KMS-11 (cell line): ENCODE results near the gene BAIAP2.

ENCODE experiments used
- H2AFZ ChIP-seq: fragments of 200-600 bp; sonication (generic); 2 replicates; pipeline ENCODE4 v1.6.1; 2016; ENCODE audit warnings: antibody characterized with exemption, mixed run types, low read depth
- H3K27ac ChIP-seq: fragments of 200-600 bp; sonication (generic); 2 replicates; pipeline ENCODE4 v1.6.1; 2016; ENCODE audit warnings: mild to moderate bottlenecking, mixed run types
- H3K27me3 ChIP-seq: fragments of 200-600 bp; sonication (generic); 2 replicates; pipeline ENCODE4 v1.6.1; 2017; ENCODE audit warnings: mild to moderate bottlenecking, low read depth, mixed run types, moderate library complexity; ENCODE audit not compliant: insufficient read depth
- H3K36me3 ChIP-seq: fragments of 200-600 bp; sonication (generic); 2 replicates; pipeline ENCODE4 v1.6.1; 2017; ENCODE audit warnings: mild to moderate bottlenecking, mixed run types; ENCODE audit not compliant: insufficient read depth
- H3K4me1 ChIP-seq: fragments of 200-600 bp; sonication (generic); 2 replicates; pipeline ENCODE4 v1.6.1; 2016; ENCODE audit warnings: mild to moderate bottlenecking, low read depth, mixed run types; ENCODE audit not compliant: poor library complexity, severe bottlenecking
- H3K4me2 ChIP-seq: fragments of 200-600 bp; sonication (generic); 2 replicates; pipeline ENCODE4 v1.7.0; 2016; ENCODE audit warnings: mild to moderate bottlenecking, mixed run types
- H3K4me3 ChIP-seq: fragments of 200-600 bp; sonication (generic); IDR thresholded peaks from 2 replicates; pipeline ENCODE4 v1.6.1; 2017; ENCODE audit warnings: low read depth, low read length, mixed read lengths; ENCODE audit not compliant: insufficient read depth
- H3K79me2 ChIP-seq: fragments of 200-600 bp; sonication (generic); 2 replicates; pipeline ENCODE4 v1.6.1; 2016; ENCODE audit warnings: low read depth, mixed run types; ENCODE audit not compliant: insufficient read depth
- H3K9ac ChIP-seq: fragments of 200-600 bp; sonication (generic); 2 replicates; pipeline ENCODE4 v1.6.1; 2016; ENCODE audit warnings: mild to moderate bottlenecking, mixed run types
- H4K20me1 ChIP-seq: fragments of 200-600 bp; sonication (generic); 2 replicates; pipeline ENCODE4 v1.6.1; 2016; ENCODE audit warnings: mild to moderate bottlenecking, mixed run types; ENCODE audit not compliant: insufficient read depth
- TF ChIP-seq, protein P1 (sequence below): fragments of 200-600 bp; sonication (generic); conservative IDR thresholded peaks from 2 replicates; pipeline ENCODE4 v1.6.1; 2017; ENCODE audit warnings: low read depth, mild to moderate bottlenecking, antibody characterized with exemption, low read length, moderate library complexity, mixed read lengths

The BAIAP2 gene

DNA sequence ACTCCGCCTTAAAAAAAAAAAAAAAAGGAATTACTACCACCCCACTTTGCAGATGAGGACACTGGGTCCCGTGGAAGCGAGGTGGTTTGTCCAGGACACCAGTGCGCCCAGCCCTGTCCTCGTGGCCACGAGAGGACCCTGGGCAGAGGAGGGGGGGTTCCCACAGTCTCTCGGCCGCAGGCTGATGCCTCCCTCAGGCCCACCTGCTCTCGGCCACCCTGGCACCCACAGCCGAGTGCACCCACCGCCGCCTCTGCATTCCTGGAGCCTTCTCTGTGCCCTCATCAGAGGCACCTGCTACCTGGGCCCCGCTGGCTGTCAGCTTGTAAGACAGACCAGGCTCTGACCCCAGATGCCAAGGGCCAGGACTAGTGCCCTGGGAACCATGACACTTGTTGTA, 102.3 kb downstream of the BAIAP2 start:
- Histone ChIP-seq H4K20me1 (no peaks in the 10 kb centered on the region), H3K4me3 (no peak overlapping the region), H3K4me1 (no peaks in the 10 kb centered on the region), H3K79me2 (no peaks in the 10 kb centered on the region), H3K27ac (no peak overlapping the region), H3K4me2 (no peak overlapping the region), H3K36me3 (no peaks in the 10 kb centered on the region), H2AFZ (no peak overlapping the region), H3K9ac (no peak overlapping the region), H3K27me3 (peaks cover 81% of the 10 kb centered on the region)
- TF ChIP-seq, protein P1, sequence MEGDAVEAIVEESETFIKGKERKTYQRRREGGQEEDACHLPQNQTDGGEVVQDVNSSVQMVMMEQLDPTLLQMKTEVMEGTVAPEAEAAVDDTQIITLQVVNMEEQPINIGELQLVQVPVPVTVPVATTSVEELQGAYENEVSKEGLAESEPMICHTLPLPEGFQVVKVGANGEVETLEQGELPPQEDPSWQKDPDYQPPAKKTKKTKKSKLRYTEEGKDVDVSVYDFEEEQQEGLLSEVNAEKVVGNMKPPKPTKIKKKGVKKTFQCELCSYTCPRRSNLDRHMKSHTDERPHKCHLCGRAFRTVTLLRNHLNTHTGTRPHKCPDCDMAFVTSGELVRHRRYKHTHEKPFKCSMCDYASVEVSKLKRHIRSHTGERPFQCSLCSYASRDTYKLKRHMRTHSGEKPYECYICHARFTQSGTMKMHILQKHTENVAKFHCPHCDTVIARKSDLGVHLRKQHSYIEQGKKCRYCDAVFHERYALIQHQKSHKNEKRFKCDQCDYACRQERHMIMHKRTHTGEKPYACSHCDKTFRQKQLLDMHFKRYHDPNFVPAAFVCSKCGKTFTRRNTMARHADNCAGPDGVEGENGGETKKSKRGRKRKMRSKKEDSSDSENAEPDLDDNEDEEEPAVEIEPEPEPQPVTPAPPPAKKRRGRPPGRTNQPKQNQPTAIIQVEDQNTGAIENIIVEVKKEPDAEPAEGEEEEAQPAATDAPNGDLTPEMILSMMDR: no peak

DNA sequence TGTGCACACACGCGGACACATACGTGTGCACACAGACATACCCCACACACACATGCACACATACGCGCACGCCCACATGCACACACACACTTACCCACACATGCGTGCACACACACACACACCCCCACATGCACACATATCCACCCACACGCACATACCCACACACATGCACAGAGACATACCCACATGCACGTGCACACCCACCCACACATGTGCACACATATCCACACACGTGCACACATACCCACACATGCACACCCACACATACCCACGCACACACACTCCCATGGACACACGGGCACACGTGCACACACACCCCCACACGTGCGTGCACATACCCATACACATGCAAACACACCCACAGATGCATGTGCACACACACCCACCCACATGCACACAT, 103.1 kb downstream of the BAIAP2 start:
- H2AFZ ChIP-seq: no peak overlapping the region
- H3K36me3 ChIP-seq: no peaks in the 10 kb centered on the region
- no peaks in the 10 kb centered on the region for H4K20me1 ChIP-seq
- no peak overlapping the region for H3K9ac ChIP-seq
- TF ChIP-seq, protein P1: no peak
- H3K27ac ChIP-seq: no peak overlapping the region
- no peak overlapping the region for H3K4me3 ChIP-seq
- no peaks in the 10 kb centered on the region for H3K79me2 ChIP-seq
- no peak overlapping the region for H3K4me2 ChIP-seq
- peaks cover 6% of the 10 kb centered on the region for H3K4me1 ChIP-seq
- H3K27me3 ChIP-seq: peaks cover 81% of the 10 kb centered on the region

DNA sequence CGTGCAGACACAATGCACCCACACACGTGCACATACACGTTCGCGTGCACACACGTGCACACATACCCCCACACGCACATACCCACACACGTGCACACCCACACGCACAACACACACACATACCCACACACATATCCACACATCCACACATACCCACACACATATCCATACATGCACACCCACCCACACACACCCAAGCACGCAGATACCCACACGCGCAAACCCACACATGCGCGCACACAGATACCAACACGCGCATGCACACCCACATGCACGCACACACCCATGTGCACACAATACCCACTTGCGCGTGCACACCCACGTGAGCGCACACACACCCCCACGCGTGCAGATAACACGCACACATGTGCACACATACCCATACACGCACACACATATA, 103.5 kb downstream of the BAIAP2 start:
- Histone ChIP-seq H3K4me2 (no peak overlapping the region), H3K27ac (no peak overlapping the region), H3K4me3 (no peak overlapping the region), H3K36me3 (no peaks in the 10 kb centered on the region), H3K79me2 (no peaks in the 10 kb centered on the region), H4K20me1 (no peaks in the 10 kb centered on the region), H3K27me3 (peaks cover 79% of the 10 kb centered on the region), H2AFZ (no peak overlapping the region), H3K4me1 (peaks cover 6% of the 10 kb centered on the region), H3K9ac (no peak overlapping the region)
- TF ChIP-seq, protein P1: no peak

DNA sequence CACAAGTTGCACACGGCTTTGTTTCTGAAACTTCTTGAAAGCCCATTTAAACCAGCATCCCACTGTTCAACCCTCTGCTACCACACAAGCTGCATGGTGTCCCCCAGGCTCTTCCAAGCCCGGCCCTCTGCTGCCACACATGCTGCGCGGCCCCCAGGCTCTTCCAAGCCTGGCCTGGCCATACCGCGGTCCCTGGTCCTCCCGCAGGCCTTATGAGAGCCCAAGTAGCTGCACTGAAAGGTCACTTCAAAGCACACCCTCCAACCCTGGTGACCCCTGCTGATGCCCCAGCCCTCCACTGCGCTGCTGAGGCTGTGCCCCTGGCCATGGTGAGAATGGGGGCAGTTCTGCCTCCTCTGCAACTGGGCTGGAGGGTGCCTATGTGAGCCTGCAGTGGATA, 104.5 kb downstream of the BAIAP2 start:
- TF ChIP-seq, protein P1: no peak
- H3K9ac ChIP-seq: no peak overlapping the region
- H2AFZ ChIP-seq: no peak overlapping the region
- H3K27ac ChIP-seq: no peak overlapping the region
- peaks cover 79% of the 10 kb centered on the region for H3K27me3 ChIP-seq
- H3K79me2 ChIP-seq: no peaks in the 10 kb centered on the region
- no peaks in the 10 kb centered on the region for H3K36me3 ChIP-seq
- H3K4me1 ChIP-seq: peaks cover 6% of the 10 kb centered on the region
- no peak overlapping the region for H3K4me2 ChIP-seq
- no peaks in the 10 kb centered on the region for H4K20me1 ChIP-seq
- no peak overlapping the region for H3K4me3 ChIP-seq

DNA sequence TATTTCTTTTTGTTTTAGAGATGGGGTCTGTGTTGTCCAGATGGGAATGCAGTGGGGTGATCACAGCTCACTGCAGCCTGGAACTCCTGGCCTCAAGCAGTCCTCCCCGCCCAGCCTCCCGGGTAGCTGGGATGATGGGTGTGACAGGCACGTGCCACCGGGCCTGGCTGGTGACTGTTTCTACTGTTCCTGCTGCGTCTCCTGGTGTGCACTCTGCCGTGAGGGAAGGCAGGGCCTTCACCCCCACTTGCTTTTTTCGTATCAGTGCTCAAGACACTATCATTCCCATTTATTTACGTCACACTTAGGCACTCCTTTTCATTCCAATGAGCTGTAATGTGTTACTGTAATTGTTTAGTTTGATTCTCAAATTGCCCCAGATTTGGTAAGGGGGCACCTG, 105.1 kb downstream of the BAIAP2 start:
- no peak overlapping the region for H3K9ac ChIP-seq
- H3K27ac ChIP-seq: no peak overlapping the region
- H4K20me1 ChIP-seq: no peaks in the 10 kb centered on the region
- no peak overlapping the region for H3K4me2 ChIP-seq
- peaks cover 79% of the 10 kb centered on the region for H3K27me3 ChIP-seq
- no peaks in the 10 kb centered on the region for H3K36me3 ChIP-seq
- H2AFZ ChIP-seq: no peak overlapping the region
- peaks cover 6% of the 10 kb centered on the region for H3K4me1 ChIP-seq
- H3K4me3 ChIP-seq: no peak overlapping the region
- TF ChIP-seq, protein P1: no peak
- H3K79me2 ChIP-seq: no peaks in the 10 kb centered on the region
